H1 (cell line): ENCODE measurements around the gene RRBP1. TPM values are rescaled to one million over a fixed set of nuclear protein-coding genes. Genes with fewer than 3 reads are reported as not detected.

Source experiments
- CTCF ChIA-PET: fragments of 300-600 bp; sonication (Branson Sonifier 250); formaldehyde crosslinking; loops from one replicate; lab custom pipeline; 2021; ENCODE audit not compliant: partially characterized antibody; lab: Charles Lee
- POLR2A ChIA-PET: fragments of 300-600 bp; sonication (Branson Sonifier 250); formaldehyde crosslinking; loops from one replicate; lab custom pipeline; 2021; ENCODE audit warnings: inconsistent platforms; ENCODE audit not compliant: partially characterized antibody; lab: Charles Lee
- DNase-seq, 2 experiments: peaks; one replicate each; pipeline versions ENCODE4 v3.0.0 to v3.0.0-alpha.2; 2010 to 2022; ENCODE audit warnings: low spot score in 2 of 2, low read depth in 1 of 2, mixed read lengths in 1 of 2
- FAIRE-seq: peaks from 2 replicates; lab custom pipeline; 2011; peaks lifted over from hg19 to GRCh38; lab: Jason Lieb, UNC
- H2AFZ ChIP-seq: 2 replicates; pipeline ENCODE4 v1.8.1; 2012; ENCODE audit warnings: low read length, inconsistent platforms
- H2AK5ac ChIP-seq: 2 replicates; pipeline ENCODE4 v1.6.1; 2013; ENCODE audit warnings: low read depth, low read length
- H2BK120ac ChIP-seq: replicated peaks from 2 replicates; pipeline ENCODE3; 2013; ENCODE audit warnings: low read depth, low read length, inconsistent platforms
- H2BK12ac ChIP-seq: 2 replicates; pipeline ENCODE4 v1.6.1; 2013; ENCODE audit warnings: low read depth, low read length
- H2BK15ac ChIP-seq: 2 replicates; pipeline ENCODE4 v1.6.1; 2013; ENCODE audit warnings: low read length
- H2BK20ac ChIP-seq: 2 replicates; pipeline ENCODE4 v1.6.1; 2013; ENCODE audit warnings: low read length
- H2BK5ac ChIP-seq: 2 replicates; pipeline ENCODE4 v1.6.1; 2013; ENCODE audit warnings: low read depth, low read length
- H3K14ac ChIP-seq: 2 replicates; pipeline ENCODE4 v1.6.1; 2013; ENCODE audit warnings: inconsistent platforms; ENCODE audit not compliant: insufficient read length
- H3K18ac ChIP-seq: 2 replicates; pipeline ENCODE4 v1.6.1; 2013; ENCODE audit warnings: low read length; ENCODE audit errors: extremely low read depth
- H3K23ac ChIP-seq: 2 replicates; pipeline ENCODE4 v1.6.1; 2013; ENCODE audit warnings: inconsistent platforms; ENCODE audit not compliant: insufficient read length
- H3K23me2 ChIP-seq: 2 replicates; pipeline ENCODE4 v1.6.1; 2013; ENCODE audit warnings: low read depth, low read length
- H3K27ac ChIP-seq: 2 replicates; pipeline ENCODE4 v1.6.1; 2011; ENCODE audit warnings: low read depth, low read length, inconsistent platforms
- H3K27me3 ChIP-seq, 4 experiments: replicated peaks in 1 of 4; 1 replicate in 1 of 4; 2 replicates in 3 of 4; pipeline versions ENCODE4 v1.6.1 to v1.8.1; 2011 to 2013; ENCODE audit warnings: low read length in 3 of 4, mild to moderate bottlenecking in 3 of 4, inconsistent platforms in 2 of 4, mixed read lengths in 2 of 4, moderate library complexity in 1 of 4; ENCODE audit not compliant: control insufficient read depth in 3 of 4, insufficient read depth in 3 of 4; ENCODE audit errors: extremely low read depth in 1 of 4
- H3K36me3 ChIP-seq, 4 experiments: 2 replicates each; pipeline versions ENCODE4 v1.6.1 to v1.8.1; 2011 to 2013; ENCODE audit warnings: mild to moderate bottlenecking in 4 of 4, low read length in 3 of 4, moderate library complexity in 2 of 4, control low read depth in 1 of 4, inconsistent platforms in 1 of 4; ENCODE audit not compliant: insufficient read depth in 4 of 4, control insufficient read depth in 2 of 4
- H3K4ac ChIP-seq: replicated peaks from 2 replicates; pipeline ENCODE3; 2013; ENCODE audit warnings: low read length, low read depth, mixed read lengths, inconsistent platforms; ENCODE audit not compliant: insufficient read length
- H3K4me1 ChIP-seq, 4 experiments: replicated peaks in 1 of 4; 1 replicate in 1 of 4; 2 replicates in 3 of 4; pipeline versions ENCODE4 v1.6.1 to v1.8.1; 2011 to 2013; ENCODE audit warnings: low read length in 3 of 4, inconsistent platforms in 2 of 4, mixed read lengths in 1 of 4; ENCODE audit not compliant: insufficient read depth in 4 of 4, control insufficient read depth in 3 of 4
- H3K4me2 ChIP-seq, 2 experiments: 2 replicates each; pipeline versions ENCODE4 v1.6.1 to v1.8.1; 2011 to 2013; ENCODE audit warnings: low read depth in 2 of 2, low read length in 2 of 2, control low read depth in 1 of 2, inconsistent platforms in 1 of 2, mild to moderate bottlenecking in 1 of 2; ENCODE audit not compliant: insufficient read depth in 1 of 2
- H3K4me3 ChIP-seq, 4 experiments: fragments of 200-600, 300-600 bp in 1 of 4; sonication (generic), shearing (Covaris generic), sonication (Bioruptor Twin) in 1 of 4; 2 replicates each; pipeline versions ENCODE4 v1.5.1 to v1.8.1; 2011 to 2016; ENCODE audit warnings: low read length in 4 of 4, low read depth in 3 of 4, control low read depth in 2 of 4, inconsistent platforms in 2 of 4, mild to moderate bottlenecking in 2 of 4, mixed read lengths in 1 of 4, moderate library complexity in 1 of 4; ENCODE audit not compliant: insufficient read depth in 2 of 4; ENCODE audit errors: extremely low read depth in 1 of 4
- H3K56ac ChIP-seq: replicated peaks from 2 replicates; pipeline ENCODE3; 2013; ENCODE audit warnings: low read depth, mild to moderate bottlenecking, mixed read lengths, low read length, inconsistent platforms; ENCODE audit not compliant: insufficient read length
- H3K79me1 ChIP-seq: 2 replicates; pipeline ENCODE4 v1.6.1; 2013; ENCODE audit warnings: low read depth, low read length, control low read depth
- H3K79me2 ChIP-seq, 2 experiments: 2 replicates each; pipeline versions ENCODE4 v1.6.1 to v1.8.1; 2012 to 2013; ENCODE audit warnings: low read length in 2 of 2, mild to moderate bottlenecking in 2 of 2, inconsistent platforms in 1 of 2; ENCODE audit not compliant: insufficient read depth in 2 of 2, control insufficient read depth in 1 of 2
- H3K9ac ChIP-seq, 4 experiments: replicated peaks in 1 of 4; 1 replicate in 1 of 4; 2 replicates in 3 of 4; pipeline versions ENCODE4 v1.6.1 to v1.8.1; 2011 to 2013; ENCODE audit warnings: low read depth in 3 of 4, low read length in 3 of 4, control low read depth in 2 of 4, mild to moderate bottlenecking in 2 of 4, moderate library complexity in 2 of 4, inconsistent platforms in 1 of 4; ENCODE audit errors: extremely low read depth in 1 of 4
- H3K9me3 ChIP-seq, 2 experiments: 2 replicates each; pipeline versions ENCODE4 v1.6.1 to v1.8.1; 2012 to 2013; ENCODE audit warnings: mild to moderate bottlenecking in 2 of 2, moderate library complexity in 2 of 2, control low read depth in 1 of 2, inconsistent platforms in 1 of 2, low read depth in 1 of 2, low read length in 1 of 2, mixed read lengths in 1 of 2; ENCODE audit not compliant: insufficient read depth in 2 of 2
- H4K20me1 ChIP-seq, 2 experiments: replicated peaks in 1 of 2; 2 replicates each; pipeline versions ENCODE3 to v1.8.1; 2011 to 2013; ENCODE audit warnings: inconsistent platforms in 2 of 2, low read length in 2 of 2, mild to moderate bottlenecking in 1 of 2; ENCODE audit not compliant: insufficient read depth in 2 of 2, control insufficient read depth in 1 of 2
- H4K5ac ChIP-seq: 2 replicates; pipeline ENCODE4 v1.6.1; 2013; ENCODE audit warnings: low read length, low read depth, mixed read lengths, inconsistent platforms; ENCODE audit not compliant: insufficient read length
- H4K8ac ChIP-seq: 2 replicates; pipeline ENCODE4 v1.8.0; 2013; ENCODE audit warnings: mild to moderate bottlenecking, moderate library complexity, low read length, inconsistent platforms; ENCODE audit not compliant: insufficient read depth; ENCODE audit errors: extremely low read depth
- H4K91ac ChIP-seq: replicated peaks from 2 replicates; pipeline ENCODE3; 2013; ENCODE audit warnings: low read length, mixed read lengths, inconsistent platforms; ENCODE audit not compliant: insufficient read length
- ASH2L ChIP-seq: fragments of 200-600, 300-600 bp; sonication (generic); IDR thresholded peaks from one replicate; pipeline ENCODE4 v1.7.1; 2017; ENCODE audit warnings: low read length
- ATF2 ChIP-seq: IDR thresholded peaks from 2 replicates; pipeline ENCODE4 v1.6.1; 2012; ENCODE audit warnings: low read length, inconsistent platforms
- CREB1 ChIP-seq: IDR thresholded peaks from 2 replicates; pipeline ENCODE4 v1.6.1; 2012; ENCODE audit warnings: inconsistent platforms
- EP300 ChIP-seq, 2 experiments: IDR thresholded peaks; 1 replicate in 1 of 2; 2 replicates in 1 of 2; pipeline ENCODE4 v1.6.1; 2011 to 2012; ENCODE audit warnings: low read depth in 2 of 2, low read length in 2 of 2, mild to moderate bottlenecking in 2 of 2, borderline replicate concordance in 1 of 2, inconsistent platforms in 1 of 2, moderate library complexity in 1 of 2
- PHF8 ChIP-seq: fragments of 200-600 bp; sonication (generic); conservative IDR thresholded peaks from 2 replicates; pipeline ENCODE4 v1.7.1; 2012; ENCODE audit warnings: low read depth, mild to moderate bottlenecking, inconsistent platforms, low read length, moderate library complexity
- POLR2AphosphoS5 ChIP-seq: IDR thresholded peaks from 2 replicates; pipeline ENCODE4 v1.6.1; 2011; ENCODE audit warnings: low read depth, low read length
- RBBP5 ChIP-seq: IDR thresholded peaks from 2 replicates; pipeline ENCODE4 v1.7.1; 2012; ENCODE audit warnings: low read depth, mild to moderate bottlenecking, inconsistent platforms, low read length, moderate library complexity, borderline replicate concordance
- SUZ12 ChIP-seq: fragments of 200-600 bp; sonication (generic); IDR thresholded peaks from 2 replicates; pipeline ENCODE4 v1.6.1; 2012; ENCODE audit warnings: mild to moderate bottlenecking, inconsistent platforms, low read length, moderate library complexity, mixed read lengths
- TCF12 ChIP-seq: IDR thresholded peaks from 2 replicates; pipeline ENCODE4 v1.6.1; 2011; ENCODE audit warnings: low read depth, mild to moderate bottlenecking, low read length
- USF2 ChIP-seq: IDR thresholded peaks from 2 replicates; pipeline ENCODE4 v1.6.1; 2011; ENCODE audit warnings: low read length, improper control_type of control experiment
- WGBS, 2 experiments: shearing (Covaris generic) in 1 of 2; methylation state at CpG; one replicate each; pipeline versions ENCODE4 v1.1.6 to v1.1.7; 2013 to 2015; ENCODE audit warnings: low lambda C conversion rate in 2 of 2, mixed read lengths in 2 of 2, inconsistent platforms in 1 of 2, low coverage in 1 of 2, missing lambda C conversion rate in 1 of 2; ENCODE audit not compliant: insufficient replicate concordance in 2 of 2, insufficient coverage in 1 of 2, insufficient read length in 1 of 2; ENCODE audit errors: extremely low coverage in 1 of 2, missing lambda C conversion rate in 1 of 2; 5-methylcytosine and 5-hydroxymethylcytosine counted together
- polyA plus RNA-seq, 7 experiments: library from polyadenylated mRNA; depleted of rRNA in 3 of 7; stranded (reverse) in 5 of 7; unstranded in 2 of 7; fragments of >200 nt in 5 of 7; fragments of 200-250 nt in 2 of 7; gene quantifications; 1 replicate in 5 of 7; 2 replicates in 1 of 7; 4 replicates in 1 of 7; pipeline versions ENCODE4 v1.2.1 to v1.2.3, GENCODE V29; 2011 to 2013; ENCODE audit warnings: missing spikeins in 2 of 7, mixed read lengths in 2 of 7
- total RNA-seq: library from RNA; stranded (reverse); fragmentation: NEBNext Ultra II Directional; extraction: Animal tissue kit (Norgen Biotek cat#: 25700); gene quantifications from 2 replicates; pipeline ENCODE4 v1.2.1, GENCODE V29; 2021

Gene RRBP1
- total and polyA plus RNA-seq, 2 of the 8 experiments (the other 6 are each of a cell fraction or from before 2014, with no cell fraction given) = 15.9 to 157 TPM

GRCh38 chr20:17648315-17648646 is 33.8 kb downstream of the RRBP1 start:
- H4K5ac ChIP-seq = no peak overlapping the region
- TF ChIP-seq USF2 = no peak
- TF ChIP-seq ATF2 = no peak
- TF ChIP-seq POLR2AphosphoS5 = no peak
- TF ChIP-seq TCF12 = no peak
- no peak for TF ChIP-seq EP300 (IDR thresholded peaks at IDR 0.05; ENCODE audit: borderline replicate concordance in 1 of 2, low read depth in 2 of 2, low read length in 2 of 2)
- TF ChIP-seq SUZ12 = no peak
- TF ChIP-seq PHF8 = no peak
- no peak for TF ChIP-seq RBBP5
- no peak for TF ChIP-seq ASH2L
- no peak for TF ChIP-seq CREB1
- no peaks in the 10 kb centered on the region for H3K36me3 ChIP-seq
- no peak overlapping the region for H3K23ac ChIP-seq
- H3K4me3 ChIP-seq = no peak overlapping the region
- no peak overlapping the region for H3K27ac ChIP-seq
- peaks cover 1 to 6% (median 3%) of the 10 kb centered on the region in 4 experiments; a peak in 5 of 7 replicates for H3K4me1 ChIP-seq
- H4K8ac ChIP-seq = no peak overlapping the region
- ChIA-PET CTCF (interaction anchor here (0.5 to 3.9 kb wide), 15 partner anchors 11 to 1103 kb away, joined by 3 to 15 read pairs (median 3); no protein-coding TSS in a partner anchor), POLR2A (interaction anchor here (0.6 kb wide), 1 partner anchor 315 kb away, joined by 3 read pairs; no protein-coding TSS in a partner anchor)
- 94% methylated on average over 10 of the region's 10 CpGs; no CpG with 5 or more reads in 1 of the 2 experiments for WGBS, 2 experiments
- H3K4ac ChIP-seq = no peak overlapping the region
- H3K4me2 ChIP-seq = no peak overlapping the region
- no peak overlapping the region for H4K91ac ChIP-seq
- no peak for DNase-seq
- H3K18ac ChIP-seq = no peak overlapping the region
- peaks cover 0 to 92% of the 10 kb centered on the region in 2 experiments; a peak in 3 of 4 replicates for H3K79me2 ChIP-seq
- no peak for FAIRE-seq
- H3K9ac ChIP-seq = no peak overlapping the region
- H2AK5ac ChIP-seq = no peak overlapping the region
- H4K20me1 ChIP-seq = peaks cover 14 to 35% of the 10 kb centered on the region in 2 experiments
- no peak overlapping the region for H2BK5ac ChIP-seq
- no peaks in the 10 kb centered on the region for H3K9me3 ChIP-seq
- H3K79me1 ChIP-seq = peaks cover 32% of the 10 kb centered on the region
- H2BK120ac ChIP-seq = no peak overlapping the region
- no peak overlapping the region for H2BK12ac ChIP-seq
- H3K56ac ChIP-seq = no peak overlapping the region
- no peaks in the 10 kb centered on the region for H3K27me3 ChIP-seq
- H2BK15ac ChIP-seq = no peak overlapping the region
- no peaks in the 10 kb centered on the region for H3K23me2 ChIP-seq
- H2AFZ ChIP-seq = no peak overlapping the region
- no peak overlapping the region for H2BK20ac ChIP-seq
- H3K14ac ChIP-seq = no peak overlapping the region
